ENCODE results near the gene PRDX1. TPM values are rescaled to one million over a fixed set of nuclear protein-coding genes. Genes with fewer than 3 reads are reported as not detected.

The PRDX1 gene
- polyA plus RNA-seq, 3 donors: 116 to 362 (median 294) TPM

DNA sequence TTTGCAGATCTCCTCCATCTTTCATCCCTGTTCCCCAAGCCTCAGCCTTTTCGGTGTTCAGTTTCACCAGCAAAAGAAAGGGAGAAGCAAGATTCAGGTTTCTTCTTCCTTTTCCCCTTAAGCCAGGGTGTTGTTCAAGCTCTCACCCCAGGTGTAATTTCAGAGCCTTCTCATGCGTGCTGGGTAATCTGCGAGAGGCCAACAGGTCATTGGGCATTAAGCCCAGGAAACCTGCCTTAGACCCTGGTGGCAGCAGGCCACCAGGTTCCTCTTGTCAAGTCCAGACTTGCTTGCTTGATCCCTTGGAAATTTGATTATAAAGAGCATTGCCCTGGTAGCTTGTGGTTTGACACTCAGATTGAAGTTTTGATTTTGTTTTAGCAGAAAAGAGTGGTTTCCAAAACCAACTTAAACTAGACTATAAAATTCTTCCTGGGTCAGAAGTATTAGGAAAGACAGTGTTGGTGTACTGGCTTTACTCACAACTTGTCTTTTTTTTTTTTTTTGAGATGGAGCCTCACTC is 35.8 kb upstream of the PRDX1 start:
- Histone ChIP-seq H3K9ac (ENCODE audit: insufficient read depth, low read length, poor library complexity, severe bottlenecking) (no peak overlapping the region), H3K4me1 (ENCODE audit: control insufficient read depth in 1 of 2, insufficient read depth in 2 of 2, low read length in 2 of 2) (peaks cover under 1 to 3% of the 10 kb centered on the region in 2 donors), H3K4me3 (replicated peaks in 1 of 3; ENCODE audit: low read depth in 2 of 3, low read length in 3 of 3) (no peak overlapping the region), H3K79me2 (ENCODE audit: insufficient read depth, low read length) (peaks cover 73% of the 10 kb centered on the region), H4K20me1 (ENCODE audit: insufficient read depth, low read length) (peaks cover 75% of the 10 kb centered on the region), H3K36me3 (replicated peaks in 1 of 2; ENCODE audit: control insufficient read depth in 1 of 2, insufficient read depth in 2 of 2, low read length in 2 of 2) (peaks cover 45 to 70% of the 10 kb centered on the region in 2 donors), H3K4me2 (replicated peaks; ENCODE audit: extremely low read depth, low read length, poor library complexity, severe bottlenecking) (no peak overlapping the region), H3K27me3 (ENCODE audit: control insufficient read depth in 2 of 2, insufficient read depth in 2 of 2, low read length in 2 of 2) (no peaks in the 10 kb centered on the region), H3K27ac (ENCODE audit: low read depth in 1 of 2, low read length in 2 of 2) (peak overlapping the region in 1 of 2 donors; percentile 46), H2AFZ (ENCODE audit: insufficient read depth, low read depth, low read length, poor library complexity, severe bottlenecking) (no peak overlapping the region), H3K9me3 (replicated peaks in 1 of 2; ENCODE audit: control insufficient read depth in 1 of 2, insufficient read depth in 1 of 2, low read length in 2 of 2) (no peaks in the 10 kb centered on the region)
- intact Hi-C loops (cut with micrococcal nuclease): no loop called here
- WGBS (ENCODE audit: insufficient coverage): 83% methylated on average over 3 of the region's 3 CpGs
- Mint-ChIP-seq H3K4me3 (no peak overlapping the region), H3K4me1 (peaks cover 15% of the 10 kb centered on the region), H3K27ac (peak overlapping the region in 6 of 7 donors; percentile 13 to 76 (median 73)), H3K9me3 (no peaks in the 10 kb centered on the region), H3K36me3 (peaks cover 32 to 82% of the 10 kb centered on the region in 2 donors), H3K27me3 (ENCODE audit: low read depth in 3 of 3) (no peaks in the 10 kb centered on the region)
- TF ChIP-seq, protein P1, sequence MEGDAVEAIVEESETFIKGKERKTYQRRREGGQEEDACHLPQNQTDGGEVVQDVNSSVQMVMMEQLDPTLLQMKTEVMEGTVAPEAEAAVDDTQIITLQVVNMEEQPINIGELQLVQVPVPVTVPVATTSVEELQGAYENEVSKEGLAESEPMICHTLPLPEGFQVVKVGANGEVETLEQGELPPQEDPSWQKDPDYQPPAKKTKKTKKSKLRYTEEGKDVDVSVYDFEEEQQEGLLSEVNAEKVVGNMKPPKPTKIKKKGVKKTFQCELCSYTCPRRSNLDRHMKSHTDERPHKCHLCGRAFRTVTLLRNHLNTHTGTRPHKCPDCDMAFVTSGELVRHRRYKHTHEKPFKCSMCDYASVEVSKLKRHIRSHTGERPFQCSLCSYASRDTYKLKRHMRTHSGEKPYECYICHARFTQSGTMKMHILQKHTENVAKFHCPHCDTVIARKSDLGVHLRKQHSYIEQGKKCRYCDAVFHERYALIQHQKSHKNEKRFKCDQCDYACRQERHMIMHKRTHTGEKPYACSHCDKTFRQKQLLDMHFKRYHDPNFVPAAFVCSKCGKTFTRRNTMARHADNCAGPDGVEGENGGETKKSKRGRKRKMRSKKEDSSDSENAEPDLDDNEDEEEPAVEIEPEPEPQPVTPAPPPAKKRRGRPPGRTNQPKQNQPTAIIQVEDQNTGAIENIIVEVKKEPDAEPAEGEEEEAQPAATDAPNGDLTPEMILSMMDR (IDR thresholded peaks at IDR 0.05): no peak
- DNase-seq: no peak

DNA sequence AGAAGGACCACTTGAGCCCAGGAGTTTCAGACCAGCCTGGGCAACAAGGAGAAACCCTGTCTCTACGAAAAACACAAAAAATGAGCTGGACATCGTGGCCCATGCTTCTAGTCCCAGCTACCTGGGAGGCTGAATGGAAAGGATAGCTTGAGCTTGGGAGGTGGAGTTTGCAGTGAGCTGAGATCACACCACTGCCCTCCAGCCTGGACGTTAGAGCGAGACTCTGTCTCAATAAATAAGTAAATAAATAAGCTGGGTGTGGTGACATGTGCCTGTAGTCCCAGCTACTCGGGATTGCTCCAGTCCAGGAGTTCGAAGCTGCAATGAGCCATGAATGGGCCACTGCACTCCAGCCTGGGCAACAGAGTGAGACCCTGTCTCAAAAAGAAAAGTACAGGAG is 32.5 kb upstream of the PRDX1 start:
- Histone ChIP-seq H3K4me2 (replicated peaks; ENCODE audit: extremely low read depth, low read length, poor library complexity, severe bottlenecking) (no peak overlapping the region), H3K4me3 (replicated peaks in 1 of 3; ENCODE audit: low read depth in 2 of 3, low read length in 3 of 3) (no peak overlapping the region), H3K4me1 (ENCODE audit: control insufficient read depth in 1 of 2, insufficient read depth in 2 of 2, low read length in 2 of 2) (peaks cover 18 to 29% of the 10 kb centered on the region in 2 donors), H3K9me3 (replicated peaks in 1 of 2; ENCODE audit: control insufficient read depth in 1 of 2, insufficient read depth in 1 of 2, low read length in 2 of 2) (no peaks in the 10 kb centered on the region), H3K79me2 (ENCODE audit: insufficient read depth, low read length) (peaks cover 72% of the 10 kb centered on the region), H3K9ac (ENCODE audit: insufficient read depth, low read length, poor library complexity, severe bottlenecking) (no peak overlapping the region), H3K27me3 (ENCODE audit: control insufficient read depth in 2 of 2, insufficient read depth in 2 of 2, low read length in 2 of 2) (no peaks in the 10 kb centered on the region), H3K27ac (ENCODE audit: low read depth in 1 of 2, low read length in 2 of 2) (peak overlapping the region in 1 of 2 donors; percentile 20), H4K20me1 (ENCODE audit: insufficient read depth, low read length) (peaks cover 59% of the 10 kb centered on the region), H3K36me3 (replicated peaks in 1 of 2; ENCODE audit: control insufficient read depth in 1 of 2, insufficient read depth in 2 of 2, low read length in 2 of 2) (peaks cover 22 to 42% of the 10 kb centered on the region in 2 donors), H2AFZ (ENCODE audit: insufficient read depth, low read depth, low read length, poor library complexity, severe bottlenecking) (no peak overlapping the region)
- no peak for DNase-seq
- Mint-ChIP-seq H3K4me1 (peaks cover 26% of the 10 kb centered on the region), H3K4me3 (no peak overlapping the region), H3K27ac (no peak overlapping the region), H3K27me3 (ENCODE audit: low read depth in 3 of 3) (no peaks in the 10 kb centered on the region), H3K36me3 (peaks cover 19 to 52% of the 10 kb centered on the region in 2 donors), H3K9me3 (no peaks in the 10 kb centered on the region)
- WGBS (ENCODE audit: insufficient coverage): no CpG with 5 or more reads among the region's 6 CpGs
- TF ChIP-seq, protein P1 (IDR thresholded peaks at IDR 0.05): no peak
- intact Hi-C loops (cut with micrococcal nuclease): no loop called here
